ENCODE data around the gene DCHS1.

DCHS1 gene

DNA sequence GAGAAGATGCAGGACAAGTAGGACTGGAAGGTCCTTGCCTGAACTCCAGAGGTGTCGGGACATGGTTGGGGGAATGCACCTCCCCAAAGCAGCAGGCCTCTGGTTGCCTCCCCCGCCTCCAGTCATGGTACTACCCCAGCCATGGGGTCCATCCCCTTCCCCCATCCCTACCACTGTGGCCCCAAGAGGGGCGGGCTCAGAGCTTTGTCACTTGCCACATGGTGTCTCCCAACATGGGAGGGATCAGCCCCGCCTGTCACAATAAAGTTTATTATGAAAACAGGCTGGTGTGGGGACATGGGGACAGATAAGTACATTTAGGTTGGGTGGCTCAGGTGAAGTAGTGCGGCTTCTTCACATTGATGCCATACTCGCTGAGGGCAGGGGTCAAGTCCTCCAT lies 45.0 kb downstream of the DCHS1 start:
- TF ChIP-seq, protein P1, sequence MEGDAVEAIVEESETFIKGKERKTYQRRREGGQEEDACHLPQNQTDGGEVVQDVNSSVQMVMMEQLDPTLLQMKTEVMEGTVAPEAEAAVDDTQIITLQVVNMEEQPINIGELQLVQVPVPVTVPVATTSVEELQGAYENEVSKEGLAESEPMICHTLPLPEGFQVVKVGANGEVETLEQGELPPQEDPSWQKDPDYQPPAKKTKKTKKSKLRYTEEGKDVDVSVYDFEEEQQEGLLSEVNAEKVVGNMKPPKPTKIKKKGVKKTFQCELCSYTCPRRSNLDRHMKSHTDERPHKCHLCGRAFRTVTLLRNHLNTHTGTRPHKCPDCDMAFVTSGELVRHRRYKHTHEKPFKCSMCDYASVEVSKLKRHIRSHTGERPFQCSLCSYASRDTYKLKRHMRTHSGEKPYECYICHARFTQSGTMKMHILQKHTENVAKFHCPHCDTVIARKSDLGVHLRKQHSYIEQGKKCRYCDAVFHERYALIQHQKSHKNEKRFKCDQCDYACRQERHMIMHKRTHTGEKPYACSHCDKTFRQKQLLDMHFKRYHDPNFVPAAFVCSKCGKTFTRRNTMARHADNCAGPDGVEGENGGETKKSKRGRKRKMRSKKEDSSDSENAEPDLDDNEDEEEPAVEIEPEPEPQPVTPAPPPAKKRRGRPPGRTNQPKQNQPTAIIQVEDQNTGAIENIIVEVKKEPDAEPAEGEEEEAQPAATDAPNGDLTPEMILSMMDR (IDR thresholded peaks at IDR 0.05; ENCODE audit: borderline replicate concordance, control extremely low read depth, extremely low read depth, insufficient read depth, missing control alignments), result no peak
- no peak for DNase-seq (ENCODE audit: low spot score)
- in situ Hi-C loops (cut with MboI; ENCODE audit: low sequenced_read_pairs, unreplicated experiment), result no loop called here

- TF ChIP-seq, protein P1 (IDR thresholded peaks at IDR 0.05; ENCODE audit: borderline replicate concordance, control extremely low read depth, extremely low read depth, insufficient read depth, missing control alignments), result no peak
- in situ Hi-C loops (cut with MboI; ENCODE audit: low sequenced_read_pairs, unreplicated experiment), result no loop called here
- no peak for DNase-seq (ENCODE audit: low spot score)
These were observed 46.0 kb downstream of the DCHS1 start for GRCh38 chr11:6609502-6610015.

GRCh38 chr11:6608726-6609501 lies 46.7 kb downstream of the DCHS1 start:
- in situ Hi-C loops (cut with MboI; ENCODE audit: low sequenced_read_pairs, unreplicated experiment), result no loop called here
- DNase-seq (ENCODE audit: low spot score), result no peak
- TF ChIP-seq, protein P1 (IDR thresholded peaks at IDR 0.05; ENCODE audit: borderline replicate concordance, control extremely low read depth, extremely low read depth, insufficient read depth, missing control alignments), result no peak

DNA sequence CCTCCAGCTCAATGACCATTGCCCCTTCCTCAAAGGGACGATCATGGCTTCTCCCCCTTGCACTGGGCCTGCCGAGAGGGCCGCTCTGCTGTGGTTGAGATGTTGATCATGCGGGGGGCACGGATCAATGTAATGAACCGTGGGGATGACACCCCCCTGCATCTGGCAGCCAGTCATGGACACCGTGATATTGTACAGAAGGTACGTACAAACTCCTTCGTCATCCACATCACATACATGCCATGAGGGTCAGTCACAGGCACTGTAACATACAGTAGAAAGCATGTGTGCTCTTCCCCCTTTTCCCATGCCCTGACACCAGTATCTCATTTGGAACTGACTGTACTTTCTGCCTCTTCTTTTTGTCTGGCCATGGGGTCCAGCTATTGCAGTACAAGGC lies 47.6 kb downstream of the DCHS1 start:
- in situ Hi-C loops (cut with MboI; ENCODE audit: low sequenced_read_pairs, unreplicated experiment), result no loop called here
- no peak for DNase-seq (ENCODE audit: low spot score)
- TF ChIP-seq, protein P1 (IDR thresholded peaks at IDR 0.05; ENCODE audit: borderline replicate concordance, control extremely low read depth, extremely low read depth, insufficient read depth, missing control alignments), result no peak

DNA sequence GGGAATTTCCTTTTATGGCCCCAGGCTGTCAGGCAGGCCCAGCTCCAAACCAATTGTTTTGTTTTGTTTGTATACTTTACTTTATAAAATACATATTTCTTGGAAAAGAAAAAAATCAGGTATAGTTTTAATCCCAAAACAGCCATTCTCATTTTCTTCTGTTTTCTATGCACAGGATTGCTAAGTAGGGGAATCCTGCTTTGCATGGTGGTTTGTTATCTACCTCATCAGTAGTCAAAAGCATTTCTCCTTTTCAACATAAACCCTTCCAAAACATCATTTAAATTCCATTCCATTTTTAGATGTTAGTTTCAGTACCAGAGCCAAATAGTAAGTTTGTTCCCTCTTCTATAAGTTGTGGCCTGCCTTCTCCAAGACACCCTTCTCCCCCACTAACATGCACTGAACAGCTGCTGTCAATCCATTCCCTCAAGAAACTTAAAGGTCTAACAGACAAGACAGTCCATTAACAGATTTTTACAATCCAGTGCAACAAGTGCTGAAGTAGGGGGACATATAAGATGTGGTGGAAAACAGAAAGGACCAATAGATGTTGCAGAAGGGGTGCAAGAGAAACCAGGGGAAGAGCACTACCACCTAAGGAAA lies 48.3 kb downstream of the DCHS1 start:
- DNase-seq (ENCODE audit: low spot score), result no peak
- in situ Hi-C loops (cut with MboI; ENCODE audit: low sequenced_read_pairs, unreplicated experiment), result no loop called here

GRCh38 chr11:6606471-6607189 lies 49.0 kb downstream of the DCHS1 start:
- in situ Hi-C loops (cut with MboI; ENCODE audit: low sequenced_read_pairs, unreplicated experiment), result no loop called here
- TF ChIP-seq, protein P1 (IDR thresholded peaks at IDR 0.05; ENCODE audit: borderline replicate concordance, control extremely low read depth, extremely low read depth, insufficient read depth, missing control alignments), result no peak
- peak; percentile 84 for DNase-seq (ENCODE audit: low spot score)

More for the DNA sequence above, 48.3 kb downstream of the DCHS1 start:
- TF ChIP-seq, protein P1 (IDR thresholded peaks at IDR 0.05; ENCODE audit: borderline replicate concordance, control extremely low read depth, extremely low read depth, insufficient read depth, missing control alignments), result no peak
